Measurements from ENCODE around the gene RBM26. TPM values are rescaled to one million over a fixed set of nuclear protein-coding genes. Genes with fewer than 3 reads are reported as not detected.

RBM26 gene
- total RNA-seq, 4 donors from 2014 or later, result 21.1 to 43.1 (median 26.9) TPM

DNA sequence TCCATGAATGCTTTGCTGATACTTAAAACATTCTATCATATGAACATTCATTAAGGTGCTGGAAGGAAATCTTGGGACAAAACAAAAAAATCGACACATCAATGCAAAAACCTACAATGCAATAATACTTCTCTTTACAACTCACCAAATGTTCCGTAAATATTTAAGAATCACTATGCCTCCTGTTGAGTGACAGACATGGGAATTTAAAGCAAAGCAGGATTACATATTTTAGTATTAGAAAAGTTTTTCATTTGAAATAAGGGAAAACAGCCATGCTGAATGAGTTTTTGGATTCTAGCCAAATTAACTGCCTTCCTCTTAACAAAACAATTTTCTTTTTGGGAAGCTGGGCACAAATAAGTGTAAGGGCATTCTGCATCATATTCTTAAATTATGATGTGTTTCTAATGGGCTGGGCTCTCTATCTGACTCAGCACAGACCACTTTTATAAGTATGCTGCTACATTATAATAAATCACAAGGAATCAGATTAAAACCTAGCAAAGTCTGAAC is 93.7 kb downstream of the RBM26 start:
- 50 to 73% methylated on average over 2 of the region's 2 CpGs for WGBS, 2 donors (ENCODE audit: low coverage in 1 of 2)
- ATAC-seq, result no peak
- H3K4me1 ChIP-seq, result peaks cover 0 to 17% (median 0%) of the 10 kb centered on the region in 3 donors
- no peak overlapping the region for H3K27ac ChIP-seq
- H3K4me3 ChIP-seq, result no peak overlapping the region
- H3K27me3 ChIP-seq, result no peaks in the 10 kb centered on the region
- no peaks in the 10 kb centered on the region for H3K9me3 ChIP-seq
- H3K36me3 ChIP-seq, result peaks cover 0 to 6% of the 10 kb centered on the region in 2 donors
- no peak for TF ChIP-seq POLR2A (IDR thresholded peaks at IDR 0.05)
- no peak for TF ChIP-seq EP300 (IDR thresholded peaks at IDR 0.05)
- TF ChIP-seq POLR2AphosphoS5 (IDR thresholded peaks at IDR 0.05), result no peak

DNA sequence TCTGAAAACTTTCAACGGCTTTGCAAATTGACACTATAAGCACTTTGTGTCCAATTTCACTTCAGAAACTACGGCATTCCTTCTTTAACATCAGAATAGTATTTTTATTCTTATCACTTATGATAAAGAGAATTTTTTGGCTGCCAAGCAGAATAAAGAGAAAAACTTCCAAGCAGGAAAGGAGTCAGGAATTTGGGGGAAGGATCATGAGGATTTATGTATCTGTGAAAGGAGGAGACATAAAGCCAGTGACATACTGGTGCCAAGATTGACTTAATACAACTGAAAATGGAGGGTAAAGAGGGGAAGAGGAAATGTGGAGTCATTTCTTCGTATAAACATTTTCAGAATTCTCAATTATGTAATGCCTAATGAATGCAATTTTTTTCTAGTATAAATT is 94.7 kb downstream of the RBM26 start:
- no peak for ATAC-seq
- no peak overlapping the region for H3K4me3 ChIP-seq
- H3K36me3 ChIP-seq, result peaks cover 0 to 6% of the 10 kb centered on the region in 2 donors
- H3K9me3 ChIP-seq, result no peaks in the 10 kb centered on the region
- TF ChIP-seq POLR2AphosphoS5 (IDR thresholded peaks at IDR 0.05) (no peak), POLR2A (IDR thresholded peaks at IDR 0.05) (no peak), CTCF (IDR thresholded peaks at IDR 0.05) (no peak), EP300 (IDR thresholded peaks at IDR 0.05) (no peak)
- H3K4me1 ChIP-seq, result peaks cover 0 to 22% (median 0%) of the 10 kb centered on the region in 3 donors
- WGBS, 2 donors (ENCODE audit: low coverage in 1 of 2), result 21 to 43% methylated on average over 3 of the region's 3 CpGs
- H3K27me3 ChIP-seq, result no peaks in the 10 kb centered on the region
- H3K27ac ChIP-seq, result no peak overlapping the region

GRCh38 chr13:79309690-79310089 is 96.4 kb downstream of the RBM26 start:
- Histone ChIP-seq H3K36me3 (peaks cover 0 to 6% of the 10 kb centered on the region in 2 donors), H3K4me1 (peaks cover 0 to 22% (median 0%) of the 10 kb centered on the region in 3 donors), H3K27me3 (no peaks in the 10 kb centered on the region), H3K4me3 (no peak overlapping the region), H3K9me3 (no peaks in the 10 kb centered on the region), H3K27ac (no peak overlapping the region)
- WGBS, 2 donors (ENCODE audit: low coverage in 1 of 2), result 79 to 80% methylated on average over 1 to 9 of the region's 9 CpGs
- no peak for ATAC-seq
- TF ChIP-seq POLR2AphosphoS5 (IDR thresholded peaks at IDR 0.05) (no peak), CTCF (IDR thresholded peaks at IDR 0.05) (no peak), EP300 (IDR thresholded peaks at IDR 0.05) (no peak), POLR2A (IDR thresholded peaks at IDR 0.05) (no peak)

GRCh38 chr13:79307866-79308298 is 98.2 kb downstream of the RBM26 start:
- H3K36me3 ChIP-seq, result no peaks in the 10 kb centered on the region
- no peak overlapping the region for H3K27ac ChIP-seq
- WGBS, 2 donors (ENCODE audit: low coverage in 1 of 2), result 40 to 47% methylated on average over 1 to 4 of the region's 8 CpGs
- TF ChIP-seq CTCF (IDR thresholded peaks at IDR 0.05) (no peak), EP300 (IDR thresholded peaks at IDR 0.05) (no peak), POLR2AphosphoS5 (IDR thresholded peaks at IDR 0.05) (no peak), POLR2A (IDR thresholded peaks at IDR 0.05) (no peak)
- no peak for ATAC-seq
- peaks cover 0 to 22% (median 0%) of the 10 kb centered on the region in 3 donors for H3K4me1 ChIP-seq
- no peak overlapping the region for H3K4me3 ChIP-seq
- H3K9me3 ChIP-seq, result no peaks in the 10 kb centered on the region
- H3K27me3 ChIP-seq, result no peaks in the 10 kb centered on the region

GRCh38 chr13:79307433-79307861 is 98.6 kb downstream of the RBM26 start:
- WGBS, 2 donors (ENCODE audit: low coverage in 1 of 2), result 80% methylated on average over 3 of the region's 3 CpGs; no CpG with 5 or more reads in 1 of the 2 donors
- no peak for ATAC-seq
- no peak for TF ChIP-seq EP300 (IDR thresholded peaks at IDR 0.05)
- TF ChIP-seq POLR2AphosphoS5 (IDR thresholded peaks at IDR 0.05), result no peak
- TF ChIP-seq POLR2A (IDR thresholded peaks at IDR 0.05), result no peak
- TF ChIP-seq CTCF (IDR thresholded peaks at IDR 0.05), result no peak
- H3K4me1 ChIP-seq, result peaks cover 0 to 20% (median 0%) of the 10 kb centered on the region in 3 donors
- H3K4me3 ChIP-seq, result no peak overlapping the region
- no peaks in the 10 kb centered on the region for H3K36me3 ChIP-seq
- no peaks in the 10 kb centered on the region for H3K9me3 ChIP-seq
- H3K27me3 ChIP-seq, result no peaks in the 10 kb centered on the region
- no peak overlapping the region for H3K27ac ChIP-seq

All from gastroesophageal sphincter (tissue), 4 donors.